Measurements from ENCODE around the gene HMX2.
A peak's percentile ranks its signal among the peaks of the same experiment; 100 is the strongest.

HMX2 gene

DNA sequence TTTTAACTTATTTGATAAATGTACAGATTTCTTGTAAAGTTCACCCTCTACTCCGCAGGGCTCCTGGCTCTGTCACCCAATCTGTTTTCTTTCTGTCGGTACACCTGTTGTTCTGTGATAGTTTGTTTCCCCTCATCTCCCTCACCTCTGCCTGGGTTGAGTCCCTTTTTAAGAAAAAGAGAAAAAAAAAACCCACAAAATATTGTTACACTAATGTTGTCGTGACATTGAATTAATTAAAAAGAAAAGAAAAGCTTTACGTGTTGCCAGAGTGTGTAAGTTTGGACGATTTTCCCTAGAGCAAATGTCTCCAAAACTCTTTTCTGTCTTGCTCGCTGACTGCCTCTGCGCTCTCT is 8.8 kb upstream of the HMX2 start:
- no peak for DNase-seq (ENCODE audit: low read depth)

DNA sequence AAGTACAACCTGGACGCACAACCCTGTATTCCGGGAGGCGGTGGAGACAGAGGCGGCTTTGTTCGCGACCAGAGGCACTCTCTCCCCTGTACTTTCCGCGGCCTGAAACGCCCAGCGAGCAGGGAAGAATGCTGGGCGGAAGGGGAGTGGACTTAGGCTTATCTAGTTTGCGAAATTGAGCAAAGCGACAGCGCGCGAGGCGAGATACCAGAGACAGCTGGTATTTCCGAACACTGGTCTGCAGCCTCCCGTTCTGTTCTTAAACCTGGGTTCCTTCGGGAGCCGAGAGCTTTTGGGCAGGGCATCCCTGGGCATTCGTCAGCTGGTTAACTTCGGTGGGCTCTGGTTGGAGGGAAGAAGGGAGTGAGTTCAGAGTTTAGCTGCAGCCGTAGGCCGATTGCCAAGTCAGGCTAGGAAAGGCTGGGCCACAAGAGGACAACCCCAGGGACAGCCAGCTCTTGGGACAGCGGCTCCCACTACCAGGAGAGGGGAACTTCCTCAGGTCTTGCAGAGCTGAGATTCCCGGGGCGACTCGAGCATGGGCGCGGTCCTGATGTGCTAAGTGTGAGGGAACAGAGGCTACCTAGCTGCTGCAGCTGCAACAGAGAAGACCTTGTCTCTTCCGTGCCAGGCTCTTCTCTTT is 8.3 kb upstream of the HMX2 start:
- DNase-seq (ENCODE audit: low read depth) = no peak

DNA sequence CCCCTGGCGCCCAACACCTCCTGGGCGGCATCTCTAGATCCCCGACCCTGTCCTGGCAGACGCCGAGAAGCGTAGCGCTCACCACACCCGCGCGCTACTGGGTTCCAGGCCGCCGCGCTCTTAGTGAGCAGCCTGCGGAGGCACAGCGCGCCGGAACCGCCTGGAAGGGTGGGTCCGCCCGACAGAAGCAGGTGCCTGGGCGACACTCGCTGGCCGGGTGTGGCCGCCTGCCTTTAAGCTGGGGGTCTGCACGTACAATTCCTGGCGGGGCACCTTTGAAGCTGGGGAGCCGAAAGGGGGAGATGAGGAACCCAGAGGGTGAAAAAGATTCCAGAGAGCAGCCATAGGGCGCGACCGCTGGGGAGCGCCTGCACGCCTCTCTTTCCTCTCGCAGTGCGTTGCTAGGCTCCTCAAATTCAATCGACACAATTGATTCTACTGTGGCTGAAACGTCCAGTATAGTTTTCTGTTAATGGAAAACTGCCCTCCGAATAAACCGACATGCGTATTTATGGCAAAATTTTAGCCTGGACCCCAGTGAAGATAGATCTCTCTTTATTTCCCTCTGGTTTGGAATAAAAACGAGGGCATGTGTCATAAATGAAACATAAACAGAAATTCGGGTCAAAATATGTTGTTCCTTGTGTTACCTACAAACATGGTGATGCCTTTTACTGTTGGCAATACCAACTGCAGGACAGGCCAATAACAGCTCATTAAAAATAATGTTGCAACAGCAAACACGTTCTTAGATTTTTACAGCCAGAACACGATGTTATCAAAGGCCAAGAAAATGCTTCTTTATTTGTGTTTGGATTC is 7.6 kb upstream of the HMX2 start:
- DNase-seq (ENCODE audit: low read depth) = no peak

DNA sequence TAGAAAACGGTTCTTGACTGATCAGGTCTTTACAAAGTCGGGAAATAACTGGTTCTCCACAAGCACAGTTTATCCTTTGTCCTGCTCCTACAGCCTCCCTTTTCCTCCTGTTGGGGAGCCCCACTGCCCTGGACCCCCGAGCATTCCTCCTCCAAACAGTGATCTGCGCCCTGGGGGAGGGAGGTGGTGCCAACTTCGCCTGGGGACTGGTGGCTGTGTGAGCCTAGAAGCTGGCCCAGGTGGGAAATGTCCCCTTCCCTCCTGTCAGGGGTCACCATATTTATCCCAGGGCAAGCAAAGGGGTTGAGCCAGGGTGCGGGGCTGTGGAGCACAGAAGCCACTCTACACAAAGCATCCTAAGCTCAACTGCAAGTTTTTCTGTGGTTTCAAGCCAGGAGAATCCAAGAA is 6.9 kb upstream of the HMX2 start:
- no peak for DNase-seq (ENCODE audit: low read depth)

DNA sequence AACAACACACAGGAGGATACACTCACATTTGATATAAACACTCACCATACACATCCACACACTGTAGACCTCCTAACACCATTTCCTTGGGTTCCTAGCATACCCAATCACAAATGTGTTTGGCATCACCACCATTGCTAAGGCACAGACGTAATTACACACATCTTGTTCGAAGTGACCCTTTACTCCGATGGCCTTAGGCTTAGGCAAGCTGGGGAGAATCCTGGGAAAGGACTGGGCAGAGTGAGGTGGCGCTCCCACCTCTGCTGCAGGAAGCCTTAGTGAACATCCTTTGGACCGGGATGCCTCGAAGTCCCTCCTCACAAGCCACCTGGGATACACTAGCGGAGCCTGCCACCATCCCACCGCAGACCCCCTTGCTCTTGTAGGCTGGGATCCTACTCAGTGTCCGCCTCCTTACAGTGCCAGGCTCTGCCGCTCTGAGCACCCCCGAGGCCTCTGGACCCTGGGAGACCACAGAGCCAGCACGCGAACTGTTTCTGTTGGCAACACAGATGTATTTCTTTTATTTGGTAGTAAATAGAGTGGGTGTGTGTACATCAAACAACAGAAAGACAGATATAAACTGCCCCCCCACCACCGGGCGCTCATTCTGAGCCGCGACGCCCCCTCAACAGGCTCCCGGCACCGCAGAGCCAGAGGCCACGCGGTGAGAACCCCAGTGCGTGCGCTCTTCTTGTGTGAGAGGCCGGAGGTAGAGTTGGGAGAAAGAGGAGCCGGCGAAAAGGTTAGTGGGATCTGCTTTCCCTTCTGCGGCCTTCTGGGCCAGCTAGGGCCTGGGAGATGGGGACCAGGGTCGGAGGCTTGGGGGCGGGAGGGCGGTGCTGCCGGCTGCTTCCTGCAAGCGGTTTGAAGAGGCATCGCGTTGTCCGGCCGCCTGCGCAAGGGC is 5.9 kb upstream of the HMX2 start:
- DNase-seq (ENCODE audit: low read depth) = no peak

DNA sequence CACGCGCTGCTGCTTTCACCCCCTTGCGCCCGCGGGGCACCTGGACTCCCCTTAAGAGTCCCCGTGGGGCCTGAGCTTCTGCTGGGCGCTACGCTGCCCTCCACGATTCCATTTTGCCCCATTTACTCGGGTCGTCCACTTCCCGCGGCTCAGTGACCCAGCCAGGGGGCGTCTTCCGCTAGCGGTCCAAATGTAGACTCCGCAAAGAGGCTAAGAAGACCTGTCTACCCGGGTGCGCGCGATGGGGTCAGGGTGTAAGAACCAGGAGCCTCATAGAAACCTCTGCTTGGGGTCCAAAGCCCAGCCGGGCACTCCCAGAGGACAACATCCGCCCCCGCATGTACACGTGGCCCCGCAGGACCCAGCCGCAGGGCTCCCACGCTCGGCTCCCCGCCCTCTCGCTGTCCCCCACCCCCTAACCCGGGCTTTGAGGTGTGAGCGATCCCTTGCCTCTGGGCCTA is 5.2 kb upstream of the HMX2 start:
- no peak for DNase-seq (ENCODE audit: low read depth)

DNA sequence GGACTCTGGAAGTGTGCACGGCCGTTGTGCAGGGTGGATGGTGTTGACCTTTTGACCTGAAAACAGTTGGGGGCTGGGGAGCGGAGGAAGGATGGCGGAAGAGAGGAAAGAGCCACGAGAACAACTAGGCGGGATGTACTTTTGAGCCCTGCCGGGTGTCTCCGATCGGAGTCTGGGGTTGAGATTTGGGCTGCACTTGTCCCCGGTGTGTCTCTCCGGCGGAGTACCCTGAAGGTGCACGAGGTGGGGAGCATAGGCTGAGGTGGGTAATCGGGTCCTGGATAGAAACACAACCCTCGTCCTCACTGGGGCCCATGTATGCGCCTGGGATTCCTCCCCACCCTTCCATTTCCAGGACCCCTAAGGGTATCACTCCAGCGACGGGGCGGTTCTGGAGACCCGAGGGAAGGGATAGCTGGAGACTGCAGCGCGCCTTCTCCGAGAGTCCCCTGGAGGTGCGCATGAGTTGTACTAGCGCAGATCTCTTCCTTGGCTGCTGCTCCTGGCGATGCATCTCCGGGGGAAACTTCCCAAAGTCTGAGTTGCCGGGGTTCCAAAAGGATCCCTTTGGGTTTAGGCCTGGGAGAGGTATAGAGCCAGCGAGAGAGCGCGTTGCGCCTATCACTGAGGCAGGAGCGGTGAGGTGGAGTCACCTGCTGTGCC is 4.6 kb upstream of the HMX2 start:
- no peak for DNase-seq (ENCODE audit: low read depth)

DNA sequence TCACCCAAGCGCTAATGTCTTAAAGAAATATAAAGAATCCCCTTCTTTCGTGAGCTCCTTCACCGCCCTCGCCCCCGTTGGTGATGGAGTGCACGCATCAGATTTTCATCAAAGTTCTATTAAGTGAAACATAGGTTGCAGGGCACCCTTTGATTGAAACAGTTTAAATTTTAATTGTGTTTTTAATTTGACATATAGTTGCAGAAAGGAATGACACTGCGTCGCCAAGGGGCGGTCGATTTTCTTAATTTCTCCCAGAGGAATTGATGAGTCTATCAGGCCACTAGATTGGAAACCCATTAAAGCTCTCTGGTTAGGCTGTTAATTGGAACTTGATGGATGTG is 4.1 kb upstream of the HMX2 start:
- DNase-seq (ENCODE audit: low read depth) = no peak

DNA sequence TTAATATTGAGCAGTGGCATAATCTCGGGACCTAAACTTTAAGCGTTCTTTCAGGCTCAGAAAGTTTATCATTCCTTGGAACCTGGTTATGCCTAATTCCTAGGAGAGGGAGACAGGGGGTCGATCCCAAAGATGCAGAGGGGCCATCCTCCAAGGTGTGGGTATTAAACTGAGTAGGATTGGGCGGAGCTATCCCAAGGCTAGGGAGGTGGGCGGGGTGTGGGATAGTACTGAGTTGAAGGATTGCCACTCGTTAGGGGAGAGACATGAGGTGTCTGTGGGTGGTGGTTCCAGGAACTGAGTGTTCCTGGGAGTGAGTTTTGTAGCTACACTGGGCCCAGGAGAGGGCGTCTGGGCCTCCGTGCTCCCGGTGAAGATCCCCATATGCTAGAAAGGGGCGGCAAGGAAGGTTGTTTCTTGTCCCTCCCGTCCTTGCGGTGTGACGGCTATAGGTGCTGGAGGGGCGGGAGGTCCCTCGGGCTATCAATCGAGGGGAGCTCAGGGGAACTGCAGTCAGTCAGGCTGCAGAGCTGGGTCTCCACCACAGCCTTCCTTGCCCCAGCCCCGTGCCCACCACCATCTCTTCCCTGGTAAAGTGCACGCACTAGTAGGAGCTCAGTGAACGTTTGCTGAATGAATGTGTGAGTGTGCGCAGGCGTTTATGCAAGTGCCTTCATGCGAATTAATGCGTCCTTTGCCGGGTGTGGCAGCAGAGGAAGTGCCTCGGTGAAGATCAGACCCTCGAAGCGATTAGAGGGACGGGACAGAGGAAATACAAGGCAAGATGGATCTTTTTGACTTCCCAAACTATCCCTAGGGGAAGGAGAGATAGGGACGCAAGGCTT is 3.0 kb upstream of the HMX2 start:
- DNase-seq (ENCODE audit: low read depth) = no peak

DNA sequence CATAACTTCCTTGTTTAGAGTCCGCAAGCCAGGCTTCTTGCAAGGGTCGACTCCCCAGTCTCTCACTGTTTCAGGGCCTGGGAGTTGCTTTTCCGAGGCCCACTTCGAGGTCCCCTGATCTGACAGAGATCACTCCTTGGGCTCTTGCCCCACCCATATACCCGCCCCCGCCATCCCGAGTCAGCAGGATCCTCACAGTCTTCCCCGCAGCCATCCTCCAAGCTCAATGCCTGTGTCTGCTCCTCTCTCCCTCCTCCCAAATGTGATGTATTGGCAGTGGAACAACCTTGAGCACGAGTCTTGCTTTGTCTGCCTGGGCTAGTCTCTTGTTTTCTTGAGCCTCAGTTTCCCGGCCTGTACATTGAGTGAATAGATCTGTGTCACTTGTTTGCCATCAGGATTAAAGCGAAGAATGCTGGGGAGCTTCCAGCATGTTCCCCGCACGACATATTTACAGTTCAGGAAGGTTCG is 2.4 kb upstream of the HMX2 start:
- DNase-seq (ENCODE audit: low read depth) = no peak

DNA sequence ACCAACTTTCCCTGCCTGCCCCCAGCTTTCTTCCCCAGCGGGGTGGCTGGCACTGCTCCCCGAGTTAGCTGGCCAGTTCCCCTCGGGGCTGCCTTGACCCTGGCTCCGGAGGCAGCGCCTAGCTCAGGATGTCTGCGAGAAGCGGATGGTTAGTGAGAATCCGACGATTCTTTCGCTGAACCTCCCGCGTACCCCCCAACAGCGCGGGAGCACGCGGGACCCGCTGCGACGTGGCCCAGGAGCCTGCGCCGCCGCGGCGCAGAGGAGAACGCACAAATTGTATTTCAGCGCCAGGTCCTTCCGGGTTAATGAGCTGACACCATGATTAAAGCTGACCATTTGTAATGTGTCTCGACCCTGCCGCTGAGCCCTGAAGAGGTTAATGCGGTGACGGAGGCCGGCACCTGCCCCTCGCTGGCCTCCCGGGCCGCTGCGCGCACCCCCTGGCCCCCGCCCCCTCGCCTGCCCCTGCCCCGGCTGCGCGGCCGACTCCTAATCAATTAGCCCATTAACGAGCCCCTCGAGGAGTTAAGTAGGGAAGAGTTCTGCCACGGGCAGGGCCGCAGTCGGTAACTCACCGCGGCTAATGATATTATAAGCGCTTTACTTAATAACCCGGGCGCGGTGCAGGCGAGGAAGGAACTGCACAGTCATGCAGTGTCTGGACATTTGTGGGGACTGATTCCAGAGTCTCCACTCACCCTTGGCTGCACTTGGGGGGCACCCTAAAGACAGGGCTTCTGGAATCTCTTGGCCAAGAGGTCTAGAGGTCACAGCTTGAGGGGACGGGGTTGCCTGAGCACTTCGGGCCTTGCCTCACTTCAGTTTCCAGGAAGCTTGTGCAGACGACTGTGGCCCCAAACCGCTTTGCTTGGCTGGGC is 1.7 kb upstream of the HMX2 start:
- DNase-seq (ENCODE audit: low read depth) = no peak

DNA sequence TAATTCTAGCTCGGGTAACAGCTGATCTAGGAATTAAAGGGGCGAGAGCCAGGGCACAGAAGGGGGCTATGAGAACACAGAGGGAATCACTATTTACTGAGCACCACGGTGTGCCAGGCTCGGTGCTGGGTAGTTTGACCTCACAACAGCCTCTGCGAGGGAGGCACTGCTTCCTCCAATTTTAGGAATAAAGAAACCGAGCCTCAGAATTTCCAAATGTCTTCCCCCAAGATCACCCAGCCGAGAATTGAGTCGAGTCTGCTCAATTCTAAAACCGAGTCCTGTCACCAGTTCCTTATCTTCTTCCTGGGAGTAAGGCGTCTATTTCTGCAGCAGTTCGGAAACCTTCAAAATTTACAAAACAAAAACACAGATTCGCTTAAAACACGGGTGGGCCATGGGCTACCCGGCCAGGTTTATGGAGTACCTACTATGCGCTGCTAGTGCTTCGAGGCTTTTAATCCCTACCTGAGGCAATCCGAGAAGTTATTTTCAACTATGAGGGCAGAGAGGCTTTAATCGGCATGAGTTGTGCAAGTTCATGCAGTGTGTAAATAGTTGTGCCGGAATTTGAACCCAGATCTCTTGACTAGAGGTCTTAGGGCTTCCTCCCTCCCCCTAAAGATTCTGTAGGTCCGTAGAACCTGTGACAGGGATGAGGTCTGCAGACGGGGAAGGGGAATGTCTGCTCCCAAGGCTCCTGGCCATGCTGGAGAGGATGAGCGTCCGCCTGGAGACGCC is 872 bp upstream of the HMX2 start:
- no peak for DNase-seq (ENCODE audit: low read depth)

DNA sequence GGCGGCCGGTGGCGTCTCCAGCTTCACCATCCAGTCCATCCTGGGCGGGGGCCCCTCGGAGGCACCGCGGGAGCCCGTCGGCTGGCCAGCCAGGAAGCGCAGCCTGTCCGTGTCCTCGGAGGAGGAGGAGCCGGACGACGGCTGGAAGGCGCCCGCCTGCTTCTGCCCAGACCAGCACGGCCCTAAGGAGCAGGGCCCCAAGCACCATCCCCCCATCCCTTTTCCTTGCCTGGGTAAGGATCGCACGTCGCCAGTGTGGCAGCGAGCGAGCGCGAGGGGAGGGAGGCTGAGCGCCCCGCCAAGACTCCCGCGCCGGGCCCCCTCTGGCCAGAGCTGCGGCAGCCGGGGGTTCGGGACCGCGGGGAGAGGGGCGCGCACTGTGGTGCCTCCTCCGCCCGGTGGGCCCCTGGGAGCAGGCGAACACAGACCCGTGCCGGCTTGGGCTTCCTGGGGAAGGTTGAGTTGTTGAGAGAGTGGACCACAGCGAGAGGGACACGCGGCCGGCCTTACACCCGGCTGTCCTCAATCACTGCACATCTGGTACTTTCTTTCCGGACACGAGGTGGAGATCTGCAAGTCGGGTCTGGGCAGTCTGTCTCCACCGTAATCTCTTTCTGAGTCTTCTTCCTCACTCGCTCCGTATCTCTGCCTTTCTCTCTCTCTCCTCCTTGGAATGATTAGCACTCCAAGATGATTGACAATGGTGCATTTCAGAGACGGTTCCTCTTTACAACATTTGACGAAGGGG is 652 bp downstream of the HMX2 start:
- no peak for DNase-seq (ENCODE audit: low read depth)

DNA sequence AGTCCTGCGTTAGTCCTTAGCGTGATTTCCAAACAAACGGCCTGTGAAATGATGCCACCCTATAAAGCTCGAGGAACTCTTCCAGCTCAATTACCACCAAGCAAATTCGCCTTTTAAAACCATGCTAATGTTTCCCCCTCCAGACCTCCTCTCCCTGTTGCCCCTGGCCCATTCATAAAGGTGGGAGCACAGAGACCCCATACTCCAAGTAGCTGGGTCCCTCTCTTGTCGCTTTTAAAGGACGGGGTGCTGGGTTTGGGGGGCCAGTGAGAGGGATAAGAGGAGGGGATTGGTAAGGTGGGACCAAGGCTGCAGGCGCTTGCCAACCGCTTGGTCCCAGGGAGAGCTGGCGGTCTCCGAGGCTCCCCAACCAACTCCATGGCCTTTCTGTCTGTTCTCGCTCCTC is 1.2 kb downstream of the HMX2 start:
- no peak for DNase-seq (ENCODE audit: low read depth)

DNA sequence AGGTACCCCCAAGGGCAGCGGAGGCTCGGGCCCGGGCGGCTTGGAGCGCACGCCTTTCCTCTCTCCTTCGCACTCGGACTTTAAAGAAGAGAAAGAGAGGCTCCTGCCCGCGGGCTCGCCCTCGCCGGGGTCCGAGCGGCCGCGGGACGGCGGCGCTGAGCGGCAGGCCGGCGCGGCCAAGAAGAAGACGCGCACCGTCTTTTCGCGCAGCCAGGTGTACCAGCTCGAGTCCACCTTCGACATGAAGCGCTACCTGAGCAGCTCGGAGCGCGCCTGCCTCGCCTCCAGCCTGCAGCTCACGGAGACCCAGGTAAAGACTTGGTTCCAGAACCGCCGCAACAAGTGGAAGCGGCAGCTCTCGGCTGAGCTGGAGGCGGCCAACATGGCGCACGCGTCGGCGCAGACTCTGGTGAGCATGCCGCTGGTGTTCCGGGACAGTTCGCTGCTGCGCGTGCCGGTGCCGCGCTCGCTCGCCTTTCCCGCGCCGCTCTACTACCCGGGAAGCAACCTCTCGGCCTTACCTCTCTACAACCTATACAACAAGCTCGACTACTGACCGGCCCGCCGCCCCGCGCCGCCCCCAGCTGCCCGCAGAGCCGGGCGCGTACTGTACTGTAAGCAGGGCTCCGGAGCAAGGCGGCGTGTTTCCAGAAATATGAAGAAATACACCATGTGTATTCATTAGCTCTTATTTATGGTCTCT is 1.8 kb downstream of the HMX2 start:
- no peak for DNase-seq (ENCODE audit: low read depth)

DNA sequence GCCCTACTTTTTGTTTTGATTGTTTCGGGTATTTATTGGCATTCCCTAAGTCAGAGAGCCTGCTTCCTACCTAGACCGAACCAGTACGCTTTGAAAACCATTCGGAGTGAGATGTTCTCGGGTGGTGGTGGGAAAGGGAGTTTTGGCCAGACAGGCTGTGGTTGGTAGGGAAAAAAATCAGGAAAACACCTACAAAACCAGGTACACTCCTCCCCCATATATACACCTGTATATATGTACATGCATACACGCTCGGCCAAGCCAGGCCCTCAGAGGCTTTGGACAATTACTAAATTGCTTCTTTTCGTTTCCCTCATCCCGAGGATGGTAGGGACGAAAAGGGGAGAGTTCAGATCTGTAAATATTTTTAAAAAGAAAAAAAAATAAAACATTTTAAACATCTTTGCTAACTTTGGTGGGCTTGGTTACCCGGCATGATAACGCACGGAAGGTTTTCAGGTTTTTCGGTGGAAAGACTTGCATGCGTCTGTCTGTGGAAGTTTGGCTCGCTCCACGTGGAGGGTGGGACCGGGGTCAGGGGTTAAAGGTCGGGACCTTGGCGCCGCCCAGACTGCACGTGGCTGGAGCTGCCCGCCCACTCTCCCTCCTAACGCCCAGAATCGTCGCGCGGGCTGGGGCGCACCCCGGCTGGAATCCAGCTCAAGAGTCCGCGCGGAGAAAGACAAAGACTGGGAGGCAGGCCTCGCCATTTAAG is 2.5 kb downstream of the HMX2 start:
- peak; percentile 56 for DNase-seq (ENCODE audit: low read depth)

DNA sequence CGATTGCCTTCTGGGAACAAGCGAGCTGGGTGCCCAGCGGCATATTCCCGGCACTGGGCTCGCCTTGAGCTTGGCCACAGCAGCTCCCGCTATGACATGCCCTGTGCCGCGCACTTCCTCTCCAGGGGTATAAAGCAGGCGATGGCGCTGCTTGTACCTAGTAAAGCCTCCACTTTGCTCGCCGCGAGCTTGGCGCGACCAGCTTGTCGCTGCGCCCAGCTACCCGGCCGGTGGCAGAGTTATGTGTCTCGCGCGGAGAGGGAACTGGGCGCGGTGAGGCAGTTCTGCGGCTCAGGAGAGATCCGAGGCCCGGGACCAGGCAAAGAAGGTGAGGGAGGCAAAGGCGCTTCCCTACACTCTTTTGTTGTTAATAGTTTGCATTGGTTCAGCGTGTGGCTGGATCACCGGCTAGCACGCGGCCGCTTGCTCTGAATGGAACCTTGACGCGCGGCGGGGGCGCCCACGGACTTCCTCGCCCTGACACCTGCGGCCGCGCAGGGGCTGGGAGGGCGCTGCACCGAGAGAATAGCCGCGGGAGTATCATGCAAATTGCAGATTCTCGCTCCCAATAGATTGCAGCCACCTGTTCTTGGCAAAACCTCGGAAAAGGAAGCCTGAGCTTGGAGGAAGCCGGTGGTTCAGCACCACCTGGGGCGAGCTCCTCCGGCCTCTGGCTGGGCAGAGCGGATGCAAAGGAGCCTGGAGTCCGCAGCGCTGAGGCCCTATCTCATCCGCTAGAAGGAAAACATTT is 3.2 kb downstream of the HMX2 start:
- DNase-seq (ENCODE audit: low read depth) = no peak
